ENCODE data around the gene PGR. TPM values are rescaled to one million over a fixed set of nuclear protein-coding genes. Genes with fewer than 3 reads are reported as not detected.

The PGR gene
- total RNA-seq, 1 experiment from 2014 or later: not detected

- H3K27me3 ChIP-seq (ENCODE audit: insufficient read depth, low read depth): no peaks in the 10 kb centered on the region
- H3K4me1 ChIP-seq (replicated peaks; ENCODE audit: insufficient read depth): no peaks in the 10 kb centered on the region
- no peaks in the 10 kb centered on the region for H3K79me2 ChIP-seq (ENCODE audit: low read depth)
- no peak overlapping the region for H3K4me3 ChIP-seq
- no peaks in the 10 kb centered on the region for H3K9me3 ChIP-seq (ENCODE audit: insufficient read depth, low read depth)
- no peak overlapping the region for H3K4me2 ChIP-seq
- CTCF ChIA-PET: no interaction called here
- TF ChIP-seq EZH2 (IDR thresholded peaks at IDR 0.05; ENCODE audit: low read depth) (no peak), CTCF (conservative IDR thresholded peaks at IDR 0.05) (no peak)
- intact Hi-C loops (cut with micrococcal nuclease; ENCODE audit: unreplicated experiment): no loop called here
- H4K20me1 ChIP-seq (ENCODE audit: insufficient read depth): no peaks in the 10 kb centered on the region
- H3F3A ChIP-seq (ENCODE audit: insufficient read depth, low read depth): no peaks in the 10 kb centered on the region
- POLR2A ChIA-PET (ENCODE audit: unreplicated experiment): interaction anchor here (0.6 to 0.7 kb wide), 2 partner anchors 10 to 831 kb away, joined by 5 to 7 read pairs; no protein-coding TSS in a partner anchor
- no peak overlapping the region for H2AFZ ChIP-seq
- H3K9me2 ChIP-seq (ENCODE audit: insufficient read depth): no peaks in the 10 kb centered on the region
- no peak overlapping the region for H3K27ac ChIP-seq
- H3K36me3 ChIP-seq (ENCODE audit: low read depth): no peaks in the 10 kb centered on the region
- DNase-seq: no peak
- no TSS peak for BruUV-seq (replicated peaks)
Observed at GRCh38 chr11:100981196-100981824, 148.3 kb downstream of the PGR start.

GRCh38 chr11:100980156-100980555 lies 149.5 kb downstream of the PGR start:
- intact Hi-C loops (cut with micrococcal nuclease; ENCODE audit: unreplicated experiment): loop anchor here (1.0 kb wide), 1 partner anchor 456 kb away; no protein-coding TSS in a partner anchor
- DNase-seq: no peak
- H3K4me3 ChIP-seq: no peak overlapping the region
- H2AFZ ChIP-seq: no peak overlapping the region
- H3K79me2 ChIP-seq (ENCODE audit: low read depth): no peaks in the 10 kb centered on the region
- TF ChIP-seq EZH2 (IDR thresholded peaks at IDR 0.05; ENCODE audit: low read depth) (no peak), CTCF (conservative IDR thresholded peaks at IDR 0.05) (peak; percentile 57)
- ChIA-PET POLR2A (ENCODE audit: unreplicated experiment) (no interaction called here), CTCF (interaction anchor here (0.5 to 0.7 kb wide), 4 partner anchors 125 to 455 kb away, joined by 3 to 25 read pairs (median 6); partner anchors contain the start of gene PGR)
- H3K9me2 ChIP-seq (ENCODE audit: insufficient read depth): no peaks in the 10 kb centered on the region
- no peaks in the 10 kb centered on the region for H3K36me3 ChIP-seq (ENCODE audit: low read depth)
- H3K4me2 ChIP-seq: no peak overlapping the region
- no peak overlapping the region for H3K27ac ChIP-seq
- no peaks in the 10 kb centered on the region for H3K4me1 ChIP-seq (replicated peaks; ENCODE audit: insufficient read depth)
- H4K20me1 ChIP-seq (ENCODE audit: insufficient read depth): no peaks in the 10 kb centered on the region
- no peaks in the 10 kb centered on the region for H3K9me3 ChIP-seq (ENCODE audit: insufficient read depth, low read depth)
- H3F3A ChIP-seq (ENCODE audit: insufficient read depth, low read depth): no peaks in the 10 kb centered on the region
- H3K27me3 ChIP-seq (ENCODE audit: insufficient read depth, low read depth): no peaks in the 10 kb centered on the region
- BruUV-seq (replicated peaks): no TSS peak

Data from PC-9 (cell line).